ENCODE measurements around the gene RPS8. TPM values are rescaled to one million over a fixed set of nuclear protein-coding genes. Genes with fewer than 3 reads are reported as not detected.

The RPS8 gene
- total RNA-seq, 2 experiments from 2014 or later = 3,218 to 3,314 TPM

GRCh38 chr1:44819608-44820327 is 44.4 kb downstream of the RPS8 start:
- POLR2A ChIA-PET = interaction anchor here (0.6 to 12.2 kb wide), 44 partner anchors 11 to 639 kb away, joined by 3 to 466 read pairs (median 3); partner anchors contain the start of genes BEST4, BTBD19, DYNLT4 and EIF2B3
- ATAC-seq = peak; percentile 91
- TF ChIP-seq CTCF (IDR thresholded peaks at IDR 0.05) = no peak
- Mint-ChIP-seq H3K4me1 (ENCODE audit: low read depth) (peaks cover 33% of the 10 kb centered on the region), H3K27me3 (no peaks in the 10 kb centered on the region), H3K36me3 (ENCODE audit: low read depth) (peaks cover 11% of the 10 kb centered on the region), H3K4me3 (peak overlapping the region; percentile 79), H3K27ac (peak overlapping the region; percentile 99), H3K9me3 (no peaks in the 10 kb centered on the region)
- intact Hi-C loops (cut with micrococcal nuclease) = loop anchor here (1.0 to 5.0 kb wide), 2 partner anchors 37 to 98 kb away; no protein-coding TSS in a partner anchor
- DNase-seq = peak; percentile 93
- CTCF ChIA-PET = interaction anchor here (1.0 to 6.1 kb wide), 12 partner anchors 10 to 192 kb away, joined by 3 to 45 read pairs (median 6); partner anchors contain the start of genes PLK3, RNU5D-1, RPS8 and UROD

- Mint-ChIP-seq H3K27me3 (no peaks in the 10 kb centered on the region), H3K9me3 (no peaks in the 10 kb centered on the region), H3K27ac (peak overlapping the region; percentile 99), H3K4me3 (peak overlapping the region; percentile 79), H3K36me3 (ENCODE audit: low read depth) (peaks cover 3% of the 10 kb centered on the region), H3K4me1 (ENCODE audit: low read depth) (peaks cover 27% of the 10 kb centered on the region)
- ATAC-seq (no peak), DNase-seq (no peak)
- intact Hi-C loops (cut with micrococcal nuclease) = no loop called here
- ChIA-PET POLR2A (interaction anchor here (0.6 to 12.2 kb wide), 21 partner anchors 10 to 620 kb away, joined by 3 to 466 read pairs (median 4); partner anchors contain the start of genes BEST4, BTBD19, DYNLT4 and EIF2B3), CTCF (interaction anchor here (0.9 to 6.1 kb wide), 7 partner anchors 16 to 194 kb away, joined by 3 to 45 read pairs (median 5); partner anchors contain the start of genes PLK3, RNU5D-1 and UROD)
- TF ChIP-seq CTCF (IDR thresholded peaks at IDR 0.05) = no peak
Observed at GRCh38 chr1:44820328-44821239, 45.2 kb downstream of the RPS8 start.

- H3K9me3 Mint-ChIP-seq = no peaks in the 10 kb centered on the region
- no peak for ATAC-seq
- intact Hi-C loops (cut with micrococcal nuclease) = no loop called here
Observed at GRCh38 chr1:44821240-44821715, 45.9 kb downstream of the RPS8 start.

More at GRCh38 chr1:44821240-44821715, 45.9 kb downstream of the RPS8 start:
- H3K36me3 Mint-ChIP-seq (ENCODE audit: low read depth) = no peaks in the 10 kb centered on the region
- POLR2A ChIA-PET = interaction anchor here (0.6 to 12.2 kb wide), 15 partner anchors 10 to 190 kb away, joined by 3 to 466 read pairs (median 10); partner anchors contain the start of genes BEST4, BTBD19, DYNLT4 and EIF2B3
- DNase-seq = no peak
- no peaks in the 10 kb centered on the region for H3K27me3 Mint-ChIP-seq
- no peak for TF ChIP-seq CTCF (IDR thresholded peaks at IDR 0.05)
- CTCF ChIA-PET = interaction anchor here (0.8 to 6.1 kb wide), 9 partner anchors 14 to 193 kb away, joined by 3 to 45 read pairs (median 5); partner anchors contain the start of genes PLK3, RNU5D-1 and UROD
- peak overlapping the region; percentile 79 for H3K4me3 Mint-ChIP-seq
- peaks cover 27% of the 10 kb centered on the region for H3K4me1 Mint-ChIP-seq (ENCODE audit: low read depth)
- H3K27ac Mint-ChIP-seq = no peak overlapping the region
